GM12801 (cell line): ENCODE data around the gene FAH.

Experiments
- CTCF ChIP-seq: IDR thresholded peaks from one replicate; pipeline ENCODE4 v1.5.1; 2011; ENCODE audit warnings: control low read depth; ENCODE audit not compliant: insufficient read length; ENCODE audit errors: extremely low read depth

Gene FAH

GRCh38 chr15:80174017-80174746, 21.4 kb downstream of the FAH start:
- no peak for TF ChIP-seq CTCF

GRCh38 chr15:80175436-80175835, 22.6 kb downstream of the FAH start:
- TF ChIP-seq CTCF: no peak

- TF ChIP-seq CTCF: no peak
These were observed 23.6 kb downstream of the FAH start for GRCh38 chr15:80176443-80176842.

- TF ChIP-seq CTCF: no peak
These were observed 24.4 kb downstream of the FAH start for GRCh38 chr15:80177156-80177555.

GRCh38 chr15:80179025-80179759, 26.4 kb downstream of the FAH start:
- no peak for TF ChIP-seq CTCF

- TF ChIP-seq CTCF: no peak
These were observed 27.1 kb downstream of the FAH start for GRCh38 chr15:80179935-80180334.

GRCh38 chr15:80180468-80180867, 27.7 kb downstream of the FAH start:
- TF ChIP-seq CTCF: no peak
